A549 (cell line): ENCODE data around the gene CACNG5. TPM values are rescaled to one million over a fixed set of nuclear protein-coding genes. Genes with fewer than 3 reads are reported as not detected.

Experiments used
- ATAC-seq, 2 experiments: fragments of 200-7000 bp in 1 of 2; fragments of >200 bp in 1 of 2; cut with Nextera tagmentation in 1 of 2; cut with Tn5 transposase in 1 of 2; 3 replicates each; pipeline versions ENCODE4 v1.8.0 to v1.9.1; 2018 to 2020; ENCODE audit warnings: mild to moderate bottlenecking in 1 of 2, moderate library complexity in 1 of 2
- CTCF ChIA-PET: fragments of 300-600 bp; sonication (Branson Sonifier 250); formaldehyde crosslinking; extraction: SDS; loops from one replicate; lab custom pipeline; 2021; ENCODE audit warnings: antibody characterized with exemption, inconsistent platforms; lab: Yijun Ruan, JAX
- POLR2A ChIA-PET: fragments of 350-600 bp; formaldehyde crosslinking; extraction: SDS; loops from one replicate; lab custom pipeline; 2021; ENCODE audit warnings: antibody characterized with exemption, inconsistent platforms; lab: Yijun Ruan, JAX
- DNase-seq, 2 experiments: peaks; one replicate each; pipeline versions ENCODE4 v3.0.0 to v3.0.0-alpha.2; 2011 to 2016; ENCODE audit warnings: low read depth in 1 of 2, low spot score in 1 of 2
- FAIRE-seq: peaks from 2 replicates; lab custom pipeline; 2011; peaks lifted over from hg19 to GRCh38; lab: Jason Lieb, UNC
- H3K27ac ChIP-seq, 2 experiments: fragments of >200 bp; sonication (Bioruptor Twin); formaldehyde crosslinking; 3 replicates each; pipeline ENCODE4 v1.5.1; 2016 to 2017
- H3K4me1 ChIP-seq: fragments of >200 bp; sonication (Bioruptor Twin); formaldehyde crosslinking; 3 replicates; pipeline ENCODE4 v1.6.1; 2016
- H3K4me2 ChIP-seq: fragments of >200 bp; sonication (Bioruptor Twin); formaldehyde crosslinking; 3 replicates; pipeline ENCODE4 v1.6.1; 2016
- H3K4me3 ChIP-seq: fragments of >200 bp; sonication (Bioruptor Twin); formaldehyde crosslinking; 3 replicates; pipeline ENCODE4 v1.5.1; 2016
- H3K9me3 ChIP-seq: fragments of >200 bp; sonication (Bioruptor Twin); formaldehyde crosslinking; 3 replicates; pipeline ENCODE4 v1.6.1; 2016
- ATOH8 ChIP-seq: fragments of 250-450 bp; sonication (Bioruptor Pico); IDR thresholded peaks from 2 replicates; pipeline ENCODE4 v1.5.0; 2020; ENCODE audit warnings: low read depth, mild to moderate bottlenecking, moderate library complexity
- CHD4 ChIP-seq: fragments of 200-600 bp; sonication (generic); IDR thresholded peaks from 2 replicates; pipeline ENCODE4 v1.6.1; 2016; ENCODE audit warnings: antibody characterized with exemption, mild to moderate bottlenecking, borderline replicate concordance
- E2F6 ChIP-seq: IDR thresholded peaks from 2 replicates; pipeline ENCODE4 v1.6.1; 2012; ENCODE audit warnings: low read depth, borderline replicate concordance
- EHF ChIP-seq: fragments of 250-450 bp; sonication (Bioruptor Pico); IDR thresholded peaks from 2 replicates; pipeline ENCODE4 v1.5.0; 2020; ENCODE audit warnings: mild to moderate bottlenecking
- EHMT2 ChIP-seq: fragments of 200-600 bp; sonication (generic); IDR thresholded peaks from 2 replicates; pipeline ENCODE4 v1.6.1; 2016; ENCODE audit warnings: antibody characterized with exemption, low read depth, mild to moderate bottlenecking, moderate library complexity
- GATA3 ChIP-seq: IDR thresholded peaks from 2 replicates; pipeline ENCODE4 v1.6.1; 2012; ENCODE audit warnings: borderline replicate concordance
- HES2 ChIP-seq: fragments of >200 bp; sonication (Bioruptor Twin); formaldehyde crosslinking; IDR thresholded peaks from 2 replicates; pipeline ENCODE4 v1.6.1; 2016
- HMGXB4 ChIP-seq: fragments of 250-450 bp; sonication (Bioruptor Pico); IDR thresholded peaks from 2 replicates; pipeline ENCODE4 v1.5.0; 2021; ENCODE audit warnings: mild to moderate bottlenecking, moderate library complexity, borderline replicate concordance
- HOXB5 ChIP-seq: fragments of 250-450 bp; sonication (Bioruptor Pico); IDR thresholded peaks from 2 replicates; pipeline ENCODE4 v1.5.0; 2020; ENCODE audit warnings: mild to moderate bottlenecking, moderate library complexity
- MAX ChIP-seq: IDR thresholded peaks from 2 replicates; pipeline ENCODE4 v1.6.1; 2012
- MAZ ChIP-seq: fragments of 150-350 bp; IDR thresholded peaks from 2 replicates; pipeline ENCODE4 v1.6.1; 2014; ENCODE audit warnings: antibody characterized with exemption, low read depth, low read length, borderline replicate concordance
- NPAS2 ChIP-seq: fragments of 250-450 bp; sonication (Bioruptor Pico); IDR thresholded peaks from 2 replicates; pipeline ENCODE4 v1.8.0; 2022; ENCODE audit warnings: mild to moderate bottlenecking, moderate library complexity, borderline replicate concordance
- PHF8 ChIP-seq: fragments of 200-600 bp; sonication (generic); IDR thresholded peaks from 2 replicates; pipeline ENCODE4 v1.6.1; 2016; ENCODE audit warnings: low read depth, mild to moderate bottlenecking, antibody characterized with exemption, moderate library complexity, borderline replicate concordance
- RAD21 ChIP-seq, 2 experiments: fragments of >200 bp in 1 of 2; sonication (Bioruptor Twin) in 1 of 2; formaldehyde crosslinking in 1 of 2; IDR thresholded peaks in 1 of 2; conservative IDR thresholded peaks in 1 of 2; 2 replicates in 1 of 2; 3 replicates in 1 of 2; pipeline ENCODE4 v1.6.1; 2012 to 2018; ENCODE audit warnings: inconsistent platforms in 1 of 2
- RARB ChIP-seq: fragments of 250-450 bp; sonication (Bioruptor Pico); IDR thresholded peaks from 2 replicates; pipeline ENCODE4 v1.8.0; 2021; ENCODE audit warnings: mild to moderate bottlenecking, moderate library complexity
- REST ChIP-seq: fragments of 200-600 bp; sonication (generic); IDR thresholded peaks from 2 replicates; pipeline ENCODE4 v1.6.1; 2016; ENCODE audit warnings: antibody characterized with exemption, mild to moderate bottlenecking, moderate library complexity
- SMC3 ChIP-seq: fragments of >200 bp; sonication (Bioruptor Twin); formaldehyde crosslinking; IDR thresholded peaks from 3 replicates; pipeline ENCODE4 v1.6.1; 2018; ENCODE audit warnings: inconsistent platforms
- TFCP2L1 ChIP-seq: fragments of 250-450 bp; sonication (Bioruptor Pico); IDR thresholded peaks from 2 replicates; pipeline ENCODE4 v1.5.0; 2021; ENCODE audit warnings: mild to moderate bottlenecking
- ZC3H11A ChIP-seq: fragments of 450-650 bp; IDR thresholded peaks from 2 replicates; pipeline ENCODE4 v1.6.1; 2014; ENCODE audit warnings: antibody characterized with exemption, mild to moderate bottlenecking
- ZFP36 ChIP-seq: fragments of 450-650 bp; IDR thresholded peaks from 2 replicates; pipeline ENCODE4 v1.6.1; 2014; ENCODE audit warnings: borderline replicate concordance; ENCODE audit not compliant: partially characterized antibody
- ZNF302 ChIP-seq: fragments of 250-450 bp; sonication (Bioruptor Pico); IDR thresholded peaks from 2 replicates; pipeline ENCODE4 v1.9.0; 2021; ENCODE audit warnings: inconsistent platforms, mild to moderate bottlenecking, moderate library complexity
- WGBS: methylation state at CpG from one replicate; pipeline ENCODE4 v1.1.6; 2017; ENCODE audit errors: missing lambda C conversion rate; 5-methylcytosine and 5-hydroxymethylcytosine counted together
- polyA plus RNA-seq, 4 experiments: library from polyadenylated mRNA; depleted of rRNA in 3 of 4; stranded (reverse); fragments of >200 nt; fragmentation: RNase III in 1 of 4; extraction: RNeasy Plus Mini Kit Qiagen cat#74134 plus additional on column Dnase treatment in 1 of 4; gene quantifications; 2 replicates in 3 of 4; 3 replicates in 1 of 4; pipeline ENCODE4 v1.2.3, GENCODE V29; 2011 to 2017

Gene CACNG5
- polyA plus RNA-seq, 2 of the 4 experiments (the other 2 are of a cell fraction), result 0.09 TPM; not detected in 1

GRCh38 chr17:66803474-66803951 lies 31.4 kb upstream of the CACNG5 start:
- TF ChIP-seq RAD21 (conservative IDR thresholded peaks at IDR 0.05 in 1 of 2, IDR thresholded peaks at IDR 0.05 in 1 of 2) (no peak), MAX (no peak), HMGXB4 (CRISPR knock-in tag) (no peak), GATA3 (no peak), ATOH8 (CRISPR knock-in tag) (no peak), TFCP2L1 (CRISPR knock-in tag) (no peak), RARB (no peak), SMC3 (no peak), NPAS2 (CRISPR knock-in tag) (no peak), HOXB5 (no peak), ZNF302 (CRISPR knock-in tag) (no peak), PHF8 (no peak), HES2 (no peak), E2F6 (no peak), ZFP36 (no peak), EHMT2 (no peak), REST (no peak), ZC3H11A (no peak)
- CTCF ChIA-PET, result interaction anchor here (1.3 to 1.9 kb wide), 3 partner anchors 10 to 75 kb away, joined by 3 to 11 read pairs (median 4); no protein-coding TSS in a partner anchor
- ATAC-seq, result no peak

GRCh38 chr17:66805567-66805966 lies 29.4 kb upstream of the CACNG5 start:
- FAIRE-seq (no peak), DNase-seq (no peak), ATAC-seq (no peak)
- ChIA-PET CTCF (interaction anchor here (0.6 kb wide), 1 partner anchor 1512 kb away, joined by 4 read pairs; no protein-coding TSS in a partner anchor), POLR2A (no interaction called here)
- no peaks in the 10 kb centered on the region for H3K9me3 ChIP-seq
- H3K4me3 ChIP-seq, result no peak overlapping the region
- TF ChIP-seq MAZ, result no peak
- TF ChIP-seq CHD4, result no peak
- no peak for TF ChIP-seq EHF (CRISPR knock-in tag)
- no peaks in the 10 kb centered on the region for H3K4me1 ChIP-seq
- 92% methylated on average over 10 of the region's 10 CpGs for WGBS
- H3K4me2 ChIP-seq, result no peak overlapping the region
- no peak overlapping the region for H3K27ac ChIP-seq

More at GRCh38 chr17:66803474-66803951, 31.4 kb upstream of the CACNG5 start:
- 91% methylated on average over 19 of the region's 19 CpGs for WGBS
- Histone ChIP-seq H3K9me3 (no peaks in the 10 kb centered on the region), H3K4me2 (no peak overlapping the region), H3K4me3 (no peak overlapping the region), H3K4me1 (no peaks in the 10 kb centered on the region), H3K27ac (no peak overlapping the region)
- POLR2A ChIA-PET, result no interaction called here
- FAIRE-seq (no peak), DNase-seq (no peak)
